NCI-H2107 treated with DMSO at 0.1 percent for 48 hours (cell line): ENCODE data around the gene MAPK1.
"Not testable (repeated sequence)": the region's sequence is repeated elsewhere in the genome, so short reads cannot be mapped to it uniquely, and the experiment has no call there.

Source experiments
- DNase-seq: peaks from one replicate; lab custom pipeline; 2025; ENCODE audit not compliant: unreplicated experiment; lab: John Stamatoyannopoulos, UW

MAPK1 gene

GRCh38 chr22:21867528-21868266, at the start of gene MAPK1:
Gene MAPK1, minus strand, starts transcription at chr22:21867645. Its CDS starts 205 bp downstream, at chr22:21867440.
- peak; percentile 32 for DNase-seq

GRCh38 chr22:21916309-21916918, 49.0 kb upstream of the MAPK1 start:
- no peak for DNase-seq

GRCh38 chr22:21915624-21916308, 48.3 kb upstream of the MAPK1 start:
- DNase-seq: no peak

- not testable (repeated sequence) for DNase-seq
These were observed 46.7 kb upstream of the MAPK1 start for GRCh38 chr22:21914033-21914642.

GRCh38 chr22:21910367-21910766, 42.9 kb upstream of the MAPK1 start:
- DNase-seq: not testable (repeated sequence)

- DNase-seq: no peak
These were observed 42.4 kb upstream of the MAPK1 start for GRCh38 chr22:21909871-21910270.

- no peak for DNase-seq
These were observed 40.4 kb upstream of the MAPK1 start for GRCh38 chr22:21907638-21908522.

GRCh38 chr22:21905234-21905633, 37.8 kb upstream of the MAPK1 start:
- not testable (repeated sequence) for DNase-seq

GRCh38 chr22:21904250-21904789, 36.9 kb upstream of the MAPK1 start:
- no peak for DNase-seq

GRCh38 chr22:21903283-21903682, 35.8 kb upstream of the MAPK1 start:
- no peak for DNase-seq

GRCh38 chr22:21902296-21903087, 35.0 kb upstream of the MAPK1 start:
- no peak for DNase-seq

GRCh38 chr22:21898354-21898896, 31.0 kb upstream of the MAPK1 start:
- DNase-seq: no peak

GRCh38 chr22:21896951-21897513, 29.6 kb upstream of the MAPK1 start:
- no peak for DNase-seq

GRCh38 chr22:21896275-21896674, 28.8 kb upstream of the MAPK1 start:
- not testable (repeated sequence) for DNase-seq

- DNase-seq: no peak
These were observed 27.4 kb upstream of the MAPK1 start for GRCh38 chr22:21894799-21895198.

- no peak for DNase-seq
These were observed 22.0 kb upstream of the MAPK1 start for GRCh38 chr22:21889251-21889990.

GRCh38 chr22:21887841-21888240, 20.4 kb upstream of the MAPK1 start:
- no peak for DNase-seq

- DNase-seq: not testable (repeated sequence)
These were observed 16.5 kb upstream of the MAPK1 start for GRCh38 chr22:21883930-21884329.
